Measurements from ENCODE around the gene GPBAR1.
A peak's percentile ranks its signal among the peaks of the same experiment; 100 is the strongest.

The GPBAR1 gene

DNA sequence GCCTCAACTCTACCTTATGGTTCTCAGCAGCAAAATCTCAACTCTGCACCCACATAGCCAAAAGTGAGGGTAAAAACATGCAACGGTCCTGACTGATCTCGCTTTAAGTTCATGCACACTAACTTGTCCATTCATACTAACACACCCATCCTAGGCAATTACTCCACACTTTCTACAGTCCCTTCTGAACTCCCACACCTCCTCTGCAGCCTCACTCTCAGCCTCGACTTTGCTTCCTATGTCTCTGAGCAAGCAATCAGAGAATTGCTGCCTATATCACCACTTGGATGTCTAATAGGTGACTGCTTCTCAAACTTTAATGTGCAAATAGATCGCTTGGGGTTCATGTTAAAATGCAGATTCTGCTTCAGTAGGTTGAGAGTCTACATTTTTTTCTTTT lies 39.3 kb downstream of the GPBAR1 start:
- no peaks in the 10 kb centered on the region for H3K27me3 ChIP-seq (ENCODE audit: insufficient read depth, low read depth)

DNA sequence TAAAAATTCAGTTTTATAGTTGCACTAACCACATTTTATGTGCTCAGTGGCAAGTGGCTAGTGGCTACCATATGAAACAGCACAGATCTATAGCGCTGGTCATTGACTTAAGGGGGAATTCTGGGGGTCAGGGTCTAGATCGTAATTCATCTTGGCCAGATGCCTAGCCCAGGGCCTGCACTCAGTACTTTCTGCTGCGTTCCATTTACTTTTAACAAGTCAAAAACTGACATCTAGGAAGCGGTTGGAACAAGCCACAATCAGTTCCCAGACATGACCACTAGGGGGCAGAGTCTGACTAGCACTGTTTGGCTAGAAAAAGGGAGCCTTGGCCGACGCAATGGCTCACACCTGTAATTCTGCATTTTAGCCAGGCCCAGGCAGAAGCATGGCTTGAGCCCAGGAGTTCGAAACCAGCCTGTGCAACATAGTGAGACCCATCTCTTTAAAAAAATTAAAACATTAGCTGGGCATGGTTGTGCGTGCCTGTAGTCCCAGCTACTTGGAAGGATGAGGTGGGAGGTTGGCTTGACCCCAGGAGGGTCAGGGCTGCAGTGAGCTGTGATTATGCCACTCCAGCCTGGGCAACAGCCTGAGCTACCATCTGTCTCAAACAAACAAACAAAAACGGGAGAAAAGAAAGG lies 40.5 kb downstream of the GPBAR1 start:
- H3K4me1 ChIP-seq (ENCODE audit: low read depth, poor library complexity, severe bottlenecking): peaks cover 7% of the 10 kb centered on the region
- H3K79me2 ChIP-seq (ENCODE audit: insufficient read depth, low read depth): no peaks in the 10 kb centered on the region
- no peaks in the 10 kb centered on the region for H3K27me3 ChIP-seq (ENCODE audit: insufficient read depth, low read depth)
- no peaks in the 10 kb centered on the region for H4K20me1 ChIP-seq (ENCODE audit: insufficient read depth)
- H3K4me3 ChIP-seq (IDR thresholded peaks at IDR 0.05; ENCODE audit: insufficient read depth, low read depth, low read length): no peak overlapping the region
- no peak overlapping the region for H2AFZ ChIP-seq (ENCODE audit: low read depth)
- TF ChIP-seq, protein P1, sequence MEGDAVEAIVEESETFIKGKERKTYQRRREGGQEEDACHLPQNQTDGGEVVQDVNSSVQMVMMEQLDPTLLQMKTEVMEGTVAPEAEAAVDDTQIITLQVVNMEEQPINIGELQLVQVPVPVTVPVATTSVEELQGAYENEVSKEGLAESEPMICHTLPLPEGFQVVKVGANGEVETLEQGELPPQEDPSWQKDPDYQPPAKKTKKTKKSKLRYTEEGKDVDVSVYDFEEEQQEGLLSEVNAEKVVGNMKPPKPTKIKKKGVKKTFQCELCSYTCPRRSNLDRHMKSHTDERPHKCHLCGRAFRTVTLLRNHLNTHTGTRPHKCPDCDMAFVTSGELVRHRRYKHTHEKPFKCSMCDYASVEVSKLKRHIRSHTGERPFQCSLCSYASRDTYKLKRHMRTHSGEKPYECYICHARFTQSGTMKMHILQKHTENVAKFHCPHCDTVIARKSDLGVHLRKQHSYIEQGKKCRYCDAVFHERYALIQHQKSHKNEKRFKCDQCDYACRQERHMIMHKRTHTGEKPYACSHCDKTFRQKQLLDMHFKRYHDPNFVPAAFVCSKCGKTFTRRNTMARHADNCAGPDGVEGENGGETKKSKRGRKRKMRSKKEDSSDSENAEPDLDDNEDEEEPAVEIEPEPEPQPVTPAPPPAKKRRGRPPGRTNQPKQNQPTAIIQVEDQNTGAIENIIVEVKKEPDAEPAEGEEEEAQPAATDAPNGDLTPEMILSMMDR (conservative IDR thresholded peaks at IDR 0.05; ENCODE audit: low read depth, low read length): peak; percentile 97
- H3K4me2 ChIP-seq: peak overlapping the region; percentile 11; the same call in 1 of the 2 replicates
- H3K36me3 ChIP-seq (ENCODE audit: insufficient read depth): no peaks in the 10 kb centered on the region
- no peak overlapping the region for H3K27ac ChIP-seq
- H3K9ac ChIP-seq: no peak overlapping the region

More for the DNA sequence above, 39.3 kb downstream of the GPBAR1 start:
- Histone ChIP-seq H3K79me2 (ENCODE audit: insufficient read depth, low read depth) (no peaks in the 10 kb centered on the region), H4K20me1 (ENCODE audit: insufficient read depth) (no peaks in the 10 kb centered on the region), H3K4me1 (ENCODE audit: low read depth, poor library complexity, severe bottlenecking) (peaks cover 7% of the 10 kb centered on the region), H3K4me3 (IDR thresholded peaks at IDR 0.05; ENCODE audit: insufficient read depth, low read depth, low read length) (no peak overlapping the region), H3K9ac (no peak overlapping the region), H3K36me3 (ENCODE audit: insufficient read depth) (no peaks in the 10 kb centered on the region), H3K4me2 (no peak overlapping the region), H2AFZ (ENCODE audit: low read depth) (no peak overlapping the region), H3K27ac (no peak overlapping the region)
- TF ChIP-seq, protein P1 (conservative IDR thresholded peaks at IDR 0.05; ENCODE audit: low read depth, low read length): no peak

DNA sequence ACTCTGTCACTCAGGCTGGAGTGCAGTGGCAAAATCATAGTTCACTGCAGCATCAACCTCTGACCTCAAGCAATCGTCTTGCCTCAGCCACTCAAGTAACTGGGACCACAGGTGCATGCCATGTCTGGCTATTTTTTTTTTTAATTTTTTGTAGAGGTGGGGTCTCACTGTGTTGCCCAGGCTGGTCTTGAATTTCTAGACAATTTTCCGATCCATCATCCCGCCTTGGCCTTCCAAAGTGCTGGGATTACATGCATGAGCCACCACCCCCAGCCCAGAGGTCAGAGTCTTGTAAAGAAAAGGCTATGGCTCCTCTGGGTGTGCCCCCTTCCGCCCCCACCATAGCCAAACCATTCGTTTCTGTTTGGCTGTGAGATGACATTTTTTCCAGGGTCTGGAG lies 44.6 kb downstream of the GPBAR1 start:
- H2AFZ ChIP-seq (ENCODE audit: low read depth): no peak overlapping the region
- H3K4me2 ChIP-seq: no peak overlapping the region
- H3K9ac ChIP-seq: no peak overlapping the region
- H3K27ac ChIP-seq: no peak overlapping the region
- H3K79me2 ChIP-seq (ENCODE audit: insufficient read depth, low read depth): no peaks in the 10 kb centered on the region
- no peaks in the 10 kb centered on the region for H3K36me3 ChIP-seq (ENCODE audit: insufficient read depth)
- H4K20me1 ChIP-seq (ENCODE audit: insufficient read depth): no peaks in the 10 kb centered on the region
- TF ChIP-seq, protein P1 (conservative IDR thresholded peaks at IDR 0.05; ENCODE audit: low read depth, low read length): no peak
- H3K27me3 ChIP-seq (ENCODE audit: insufficient read depth, low read depth): no peaks in the 10 kb centered on the region
- no peak overlapping the region for H3K4me3 ChIP-seq (IDR thresholded peaks at IDR 0.05; ENCODE audit: insufficient read depth, low read depth, low read length)
- H3K4me1 ChIP-seq (ENCODE audit: low read depth, poor library complexity, severe bottlenecking): peaks cover 7% of the 10 kb centered on the region

DNA sequence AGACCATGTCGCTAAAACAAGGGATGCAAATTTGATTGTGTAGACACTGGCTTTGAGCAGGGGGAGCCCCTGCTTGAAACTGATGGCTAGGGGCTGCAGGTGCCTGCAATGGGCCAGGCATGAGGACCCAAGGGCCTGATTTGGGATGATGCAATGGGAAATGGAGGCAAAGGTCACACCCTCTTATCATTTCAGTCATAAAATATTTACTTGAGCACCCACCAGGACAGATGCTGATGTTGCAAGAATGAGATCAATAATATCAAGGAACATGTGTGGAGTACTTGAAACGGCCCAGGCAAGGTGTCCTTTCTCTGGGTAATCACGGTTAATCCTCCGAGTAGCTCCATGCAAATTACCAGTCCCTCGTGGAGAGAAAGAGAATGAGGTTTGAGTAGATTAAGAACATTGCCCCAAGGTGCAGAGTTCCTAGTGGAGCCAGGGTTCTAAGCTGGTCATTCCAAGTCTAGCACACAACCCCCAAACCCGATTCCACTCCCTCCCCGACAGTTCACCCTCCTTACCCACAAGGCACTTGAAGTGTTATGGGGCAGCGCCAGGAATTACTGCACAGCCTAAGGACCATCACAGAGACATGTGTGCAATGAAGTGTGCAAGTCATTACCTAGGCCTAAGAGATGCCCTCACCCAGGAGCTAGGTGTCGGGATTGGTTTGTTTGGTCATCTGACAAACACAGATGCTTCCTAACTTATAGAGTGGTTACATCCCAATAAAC lies 45.5 kb downstream of the GPBAR1 start:
- Histone ChIP-seq H2AFZ (ENCODE audit: low read depth) (no peak overlapping the region), H3K4me3 (IDR thresholded peaks at IDR 0.05; ENCODE audit: insufficient read depth, low read depth, low read length) (no peak overlapping the region), H3K27ac (no peak overlapping the region), H3K4me1 (ENCODE audit: low read depth, poor library complexity, severe bottlenecking) (peaks cover 2% of the 10 kb centered on the region), H3K9ac (no peak overlapping the region), H3K79me2 (ENCODE audit: insufficient read depth, low read depth) (no peaks in the 10 kb centered on the region), H4K20me1 (ENCODE audit: insufficient read depth) (no peaks in the 10 kb centered on the region), H3K36me3 (ENCODE audit: insufficient read depth) (no peaks in the 10 kb centered on the region), H3K4me2 (no peak overlapping the region), H3K27me3 (ENCODE audit: insufficient read depth, low read depth) (no peaks in the 10 kb centered on the region)
- TF ChIP-seq, protein P1 (conservative IDR thresholded peaks at IDR 0.05; ENCODE audit: low read depth, low read length): no peak

Data from KMS-11 (cell line).